Spleen (tissue), 7 donors: Measurements from ENCODE around the gene SORCS2.

Experiments used
- CTCF ChIP-seq, 11 experiments: fragments of 200-600 bp in 7 of 11; fragments of 450-650 bp in 4 of 11; sonication (generic) in 4 of 11; IDR thresholded peaks in 8 of 11; conservative IDR thresholded peaks in 3 of 11; 1 replicate in 7 of 11; 2 replicates in 4 of 11; pipeline versions ENCODE4 v1.4.0 to v1.8.0; 2016 to 2021; ENCODE audit warnings: antibody characterized with exemption in 11 of 11, inconsistent platforms in 4 of 11, mild to moderate bottlenecking in 1 of 11
- POLR2AphosphoS5 ChIP-seq, 3 donors: sonication (generic); formaldehyde crosslinking; IDR thresholded peaks; one replicate each; pipeline ENCODE4 v1.5.1; 2017; ENCODE audit warnings: antibody characterized with exemption in 3 of 3
- donor health status: DM: no; HTN: no; CAD: no; lungs with moderate emphysema.
- donor health status: DM: no; HTN: no; CAD: no.
- donor health status: DM: no; HTN: no; CAD: no.

- TF ChIP-seq CTCF (IDR thresholded peaks at IDR 0.05 in 8 of 11, conservative IDR thresholded peaks at IDR 0.05 in 3 of 11) = no peak
- no peak for TF ChIP-seq POLR2AphosphoS5 (IDR thresholded peaks at IDR 0.05)
Measured at GRCh38 chr4:7575426-7575825, 383.1 kb downstream of the SORCS2 start.
